ENCODE results near the gene NOP53. TPM values are rescaled to one million over a fixed set of nuclear protein-coding genes. Genes with fewer than 3 reads are reported as not detected.

Gene NOP53
- total and polyA plus RNA-seq, 2 of the 8 experiments (the other 6 are each of a cell fraction or from before 2014, with no cell fraction given), result 107 to 245 TPM

DNA sequence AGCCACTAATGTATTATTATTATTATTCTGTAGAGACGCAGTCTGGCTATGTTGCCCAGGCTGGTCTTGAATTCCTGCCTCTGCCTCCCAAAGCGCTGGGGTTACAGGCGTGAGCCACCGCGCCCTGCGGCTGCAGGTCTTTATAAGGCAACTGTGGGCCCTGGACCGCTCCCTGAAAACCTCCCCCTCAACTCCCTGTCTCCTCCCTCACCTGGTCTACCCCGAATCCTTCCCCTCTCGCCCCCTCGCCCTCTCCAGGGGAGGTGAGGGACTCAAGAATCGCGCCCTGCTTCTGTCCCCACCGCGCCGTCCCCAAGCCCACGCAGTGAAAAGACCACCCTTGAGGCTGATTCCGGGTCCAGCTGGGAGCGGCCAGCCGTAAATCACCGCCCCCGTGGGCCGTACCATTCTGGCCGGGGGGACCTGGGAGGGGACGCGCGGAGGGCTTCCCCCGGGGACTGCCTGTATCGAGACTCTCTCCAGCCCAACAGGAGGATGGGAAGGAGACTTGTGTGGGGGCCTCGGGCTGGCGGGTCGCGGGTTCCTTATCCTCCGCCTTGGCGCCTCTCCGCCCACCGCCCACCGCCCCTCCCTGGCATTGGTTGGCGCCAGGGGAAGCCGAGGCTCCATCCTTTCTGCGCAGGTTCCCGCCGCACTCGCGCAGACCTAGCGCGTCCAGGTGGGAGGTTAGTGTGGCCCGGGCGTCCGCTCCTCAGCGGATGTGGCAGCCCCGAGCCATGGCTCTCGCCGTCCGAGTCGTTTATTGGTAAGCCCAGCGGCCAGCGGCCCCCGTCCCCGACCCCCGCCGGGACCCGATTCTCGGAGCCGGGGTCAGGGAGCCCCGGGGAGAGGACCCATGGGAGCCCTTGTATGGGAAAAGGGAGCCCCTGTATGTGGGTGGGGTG, 33.0 kb downstream of the NOP53 start, which contains the start of gene SELENOW (continued):
- TF ChIP-seq JUND (IDR thresholded peaks at IDR 0.05; ENCODE audit: low read length) (peak; percentile 93), SP4 (IDR thresholded peaks at IDR 0.05; ENCODE audit: low read length) (peak; percentile 96), RXRA (IDR thresholded peaks at IDR 0.05; ENCODE audit: insufficient read depth, low read depth, low read length) (0 out of 2 replicates have a peak, but pooled peaks have one; percentile 71), TAF7 (optimal IDR thresholded peaks at IDR 0.05; ENCODE audit: borderline replicate concordance, low read depth, low read length) (peak; percentile 92), RBBP5 (IDR thresholded peaks at IDR 0.05; ENCODE audit: borderline replicate concordance, low read depth, low read length) (no peak), RFX5 (IDR thresholded peaks at IDR 0.05; ENCODE audit: borderline replicate concordance, low read depth, low read length) (no peak), CEBPB (IDR thresholded peaks at IDR 0.05; ENCODE audit: low read depth, low read length) (no peak), SIN3A (conservative IDR thresholded peaks at IDR 0.05 in 1 of 2, IDR thresholded peaks at IDR 0.05 in 1 of 2; ENCODE audit: low read depth in 1 of 2, low read length in 2 of 2) (no peak), PHF8 (conservative IDR thresholded peaks at IDR 0.05; ENCODE audit: low read depth, low read length) (peak; percentile 85), TBP (IDR thresholded peaks at IDR 0.05; ENCODE audit: low read depth, low read length) (peak; percentile 91), SRF (IDR thresholded peaks at IDR 0.05; ENCODE audit: low read depth, low read length) (no peak), SP2 (IDR thresholded peaks at IDR 0.05; ENCODE audit: low read length) (no peak), NANOG (IDR thresholded peaks at IDR 0.05; ENCODE audit: insufficient read depth, low read depth, low read length, poor library complexity, severe bottlenecking) (no peak), HDAC6 (IDR thresholded peaks at IDR 0.05; ENCODE audit: low read depth, low read length) (no peak), POU5F1 (IDR thresholded peaks at IDR 0.05; ENCODE audit: low read depth, low read length) (no peak), CTBP2 (IDR thresholded peaks at IDR 0.05; ENCODE audit: borderline replicate concordance, insufficient read depth, insufficient read length, low read length) (no peak), CREB1 (IDR thresholded peaks at IDR 0.05) (no peak; the same call in 1 of the 2 replicates), CHD1 (IDR thresholded peaks at IDR 0.05; ENCODE audit: low read depth, low read length) (peak; percentile 93)
- TF ChIP-seq, protein P1, sequence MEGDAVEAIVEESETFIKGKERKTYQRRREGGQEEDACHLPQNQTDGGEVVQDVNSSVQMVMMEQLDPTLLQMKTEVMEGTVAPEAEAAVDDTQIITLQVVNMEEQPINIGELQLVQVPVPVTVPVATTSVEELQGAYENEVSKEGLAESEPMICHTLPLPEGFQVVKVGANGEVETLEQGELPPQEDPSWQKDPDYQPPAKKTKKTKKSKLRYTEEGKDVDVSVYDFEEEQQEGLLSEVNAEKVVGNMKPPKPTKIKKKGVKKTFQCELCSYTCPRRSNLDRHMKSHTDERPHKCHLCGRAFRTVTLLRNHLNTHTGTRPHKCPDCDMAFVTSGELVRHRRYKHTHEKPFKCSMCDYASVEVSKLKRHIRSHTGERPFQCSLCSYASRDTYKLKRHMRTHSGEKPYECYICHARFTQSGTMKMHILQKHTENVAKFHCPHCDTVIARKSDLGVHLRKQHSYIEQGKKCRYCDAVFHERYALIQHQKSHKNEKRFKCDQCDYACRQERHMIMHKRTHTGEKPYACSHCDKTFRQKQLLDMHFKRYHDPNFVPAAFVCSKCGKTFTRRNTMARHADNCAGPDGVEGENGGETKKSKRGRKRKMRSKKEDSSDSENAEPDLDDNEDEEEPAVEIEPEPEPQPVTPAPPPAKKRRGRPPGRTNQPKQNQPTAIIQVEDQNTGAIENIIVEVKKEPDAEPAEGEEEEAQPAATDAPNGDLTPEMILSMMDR (IDR thresholded peaks at IDR 0.05; ENCODE audit: control extremely low read depth in 1 of 3, insufficient read depth in 1 of 3, low read depth in 1 of 3, low read length in 3 of 3), result no peak
- TF ChIP-seq, protein P2, sequence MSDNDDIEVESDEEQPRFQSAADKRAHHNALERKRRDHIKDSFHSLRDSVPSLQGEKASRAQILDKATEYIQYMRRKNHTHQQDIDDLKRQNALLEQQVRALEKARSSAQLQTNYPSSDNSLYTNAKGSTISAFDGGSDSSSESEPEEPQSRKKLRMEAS (IDR thresholded peaks at IDR 0.05), result peak; percentile 24; the same call in 1 of the 2 replicates
